Globus pallidus (tissue), 1 donor: ENCODE measurements around the gene GOLGA6L10.
"Not testable (repeated sequence)": the region's sequence is repeated elsewhere in the genome, so short reads cannot be mapped to it uniquely, and the experiment has no call there.

ENCODE experiments used
- DNase-seq: peaks from one replicate; pipeline ENCODE4 v3.0.0-alpha.2; 2015; ENCODE audit warnings: low spot score

Gene GOLGA6L10, protein sequence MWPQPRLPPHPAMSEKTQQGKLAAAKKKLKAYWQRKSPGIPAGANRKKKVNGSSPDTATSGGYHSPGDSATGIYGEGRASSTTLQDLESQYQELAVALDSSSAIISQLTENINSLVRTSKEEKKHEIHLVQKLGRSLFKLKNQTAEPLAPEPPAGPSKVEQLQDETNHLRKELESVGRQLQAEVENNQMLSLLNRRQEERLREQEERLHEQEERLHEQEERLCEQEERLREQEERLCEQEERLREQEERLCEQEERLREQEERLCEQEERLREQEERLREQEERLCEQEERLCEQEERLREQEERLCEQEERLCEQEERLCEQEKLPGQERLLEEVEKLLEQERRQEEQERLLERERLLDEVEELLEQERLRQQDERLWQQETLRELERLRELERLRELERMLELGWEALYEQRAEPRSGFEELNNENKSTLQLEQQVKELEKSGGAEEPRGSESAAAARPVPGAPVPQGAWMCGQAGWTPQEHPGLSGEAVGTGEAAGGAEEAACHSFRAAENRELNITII

GRCh38 chr15:82349375-82349774 is at the start of gene GOLGA6L10:
Gene GOLGA6L10 (minus strand): TSS chr15:82349475. CDS start chr15:82349375, 100 bp downstream.
- DNase-seq: not testable (repeated sequence)

DNA sequence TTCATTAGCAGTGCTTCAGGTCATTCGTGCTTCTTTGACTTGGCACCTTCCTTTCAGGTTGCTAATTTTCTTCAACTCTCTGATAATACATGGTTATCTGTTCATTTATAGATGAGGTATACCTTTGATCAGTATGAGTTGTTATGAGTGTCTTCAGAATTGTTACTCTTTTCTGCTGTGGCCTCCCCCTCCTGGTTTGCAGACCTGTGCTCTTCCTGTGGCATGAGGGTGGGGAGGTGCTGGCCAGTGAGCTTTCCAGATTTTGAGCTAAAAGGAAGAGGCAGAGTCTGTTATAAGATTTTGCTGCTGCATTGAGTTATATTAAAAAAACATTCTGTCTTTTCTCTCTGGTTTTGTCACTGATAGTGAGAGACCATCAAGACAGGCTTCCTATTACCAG is 49.5 kb upstream of the GOLGA6L10 start:
- no peak for DNase-seq

- DNase-seq: no peak
Measured at GRCh38 chr15:82397817-82398216, 48.5 kb upstream of the GOLGA6L10 start.

- not testable (repeated sequence) for DNase-seq
Measured at GRCh38 chr15:82395788-82396187, 46.5 kb upstream of the GOLGA6L10 start.

DNA sequence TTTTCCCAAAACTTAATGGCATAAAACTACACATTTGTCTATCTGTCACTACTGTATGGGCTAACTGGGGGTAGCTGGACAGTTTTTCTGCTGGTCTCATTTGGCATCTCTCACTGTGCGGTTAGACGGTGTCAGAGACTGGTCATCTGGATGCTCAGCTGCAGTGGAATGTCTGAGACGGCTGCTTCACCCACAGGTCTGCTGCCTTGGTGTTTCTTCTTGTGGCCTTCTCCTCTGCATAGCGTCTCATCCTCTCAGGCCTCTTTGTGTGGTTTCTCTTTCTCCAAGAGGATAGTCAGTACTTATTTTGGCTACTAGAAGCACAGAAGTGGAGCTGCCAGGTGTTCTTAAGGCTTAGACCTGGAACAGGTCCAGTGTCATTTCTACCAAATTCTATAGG is 44.4 kb upstream of the GOLGA6L10 start:
- DNase-seq: no peak

GRCh38 chr15:82392077-82392476 is 42.8 kb upstream of the GOLGA6L10 start:
- DNase-seq: not testable (repeated sequence)

DNA sequence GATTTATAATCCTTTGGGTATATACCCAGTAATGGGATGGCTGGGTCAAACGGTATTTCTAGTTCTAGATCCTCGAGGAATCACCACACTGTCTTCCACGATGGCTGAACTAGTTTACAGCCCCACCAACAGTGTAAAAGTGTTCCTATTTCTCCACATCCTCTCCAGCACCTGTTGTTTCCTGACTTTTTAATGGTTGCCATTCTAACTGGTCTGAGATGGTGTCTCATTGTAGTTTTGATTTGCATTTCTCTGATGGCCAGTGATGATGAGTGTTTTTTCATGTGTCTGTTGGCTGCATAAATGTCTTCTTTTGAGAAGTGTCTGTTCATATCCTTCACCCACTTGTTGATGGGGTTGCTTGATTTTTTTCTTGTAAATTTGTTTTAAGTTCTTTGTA is 40.9 kb upstream of the GOLGA6L10 start:
- DNase-seq: not testable (repeated sequence)

GRCh38 chr15:82387209-82387608 is 37.9 kb upstream of the GOLGA6L10 start:
- DNase-seq: not testable (repeated sequence)

DNA sequence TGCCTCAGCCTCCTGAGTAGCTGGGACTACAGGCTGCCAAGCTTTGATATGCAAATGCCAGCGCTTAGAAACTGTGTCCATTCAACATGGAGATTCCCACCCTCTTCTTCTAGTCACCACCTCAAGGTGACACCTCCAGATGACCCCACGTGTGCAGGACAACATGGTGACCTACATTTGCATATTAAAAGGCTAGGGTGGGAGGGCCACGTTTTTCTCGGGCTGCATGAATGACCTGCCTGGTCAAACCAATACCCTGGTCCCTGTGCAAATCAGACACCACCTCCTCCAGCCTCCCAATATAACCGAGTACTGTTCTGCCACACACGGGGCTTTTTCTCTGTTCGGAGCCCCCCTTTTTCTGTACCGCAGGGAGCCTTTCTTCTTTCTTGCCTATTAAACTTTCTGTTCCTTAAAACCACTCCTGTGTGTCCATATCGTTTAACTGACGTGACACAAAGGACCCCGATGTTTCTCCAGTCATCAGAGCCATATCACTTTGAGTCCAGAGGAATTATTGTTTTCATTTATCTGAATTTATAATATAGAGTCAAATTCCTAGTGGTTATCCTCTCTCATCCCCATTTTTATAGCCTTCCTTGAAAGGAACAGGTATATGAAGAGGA is 32.2 kb upstream of the GOLGA6L10 start:
- DNase-seq: not testable (repeated sequence)

DNA sequence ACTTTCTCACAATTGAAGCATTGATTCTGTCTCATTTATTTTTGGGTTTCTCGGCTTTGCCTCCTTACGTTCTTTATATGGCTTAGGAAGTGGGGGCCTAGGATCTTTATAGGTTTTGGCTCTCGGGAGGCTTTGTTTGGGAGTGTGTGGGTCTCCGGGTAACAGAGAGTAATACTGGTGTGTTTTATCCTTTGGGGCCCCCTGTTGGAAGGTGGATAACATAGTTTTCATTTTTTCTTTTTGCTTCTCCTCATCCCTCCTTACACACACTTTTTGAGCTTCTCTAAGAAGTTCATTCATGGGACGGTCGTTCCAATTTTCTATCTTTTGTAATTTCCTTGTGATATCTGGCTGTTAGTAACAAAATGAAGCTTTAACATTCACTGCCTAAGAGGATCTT is 30.3 kb upstream of the GOLGA6L10 start:
- DNase-seq: not testable (repeated sequence)

- not testable (repeated sequence) for DNase-seq
Measured at GRCh38 chr15:82373661-82374060, 24.4 kb upstream of the GOLGA6L10 start.

DNA sequence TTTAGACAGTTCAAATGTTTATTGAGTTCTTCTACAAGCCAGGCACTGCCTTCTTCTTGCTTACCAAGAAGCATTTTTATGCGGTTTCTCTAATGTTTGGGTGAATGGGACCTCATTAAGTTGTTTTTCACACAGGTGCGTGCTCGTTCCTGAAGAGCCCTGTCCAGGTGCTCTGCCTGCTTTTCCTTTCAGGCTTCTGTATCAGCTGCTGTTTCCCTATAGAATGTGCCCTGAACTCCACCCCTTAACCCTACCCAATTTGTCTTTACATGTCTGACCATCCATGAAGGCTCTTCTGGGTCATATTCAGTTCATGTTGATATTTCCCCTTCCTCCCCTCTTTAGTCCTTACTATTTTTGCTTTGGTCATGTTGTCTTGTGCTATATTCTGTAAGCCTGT is 22.4 kb upstream of the GOLGA6L10 start:
- DNase-seq: no peak

GRCh38 chr15:82367790-82368189 is 18.5 kb upstream of the GOLGA6L10 start:
- not testable (repeated sequence) for DNase-seq

DNA sequence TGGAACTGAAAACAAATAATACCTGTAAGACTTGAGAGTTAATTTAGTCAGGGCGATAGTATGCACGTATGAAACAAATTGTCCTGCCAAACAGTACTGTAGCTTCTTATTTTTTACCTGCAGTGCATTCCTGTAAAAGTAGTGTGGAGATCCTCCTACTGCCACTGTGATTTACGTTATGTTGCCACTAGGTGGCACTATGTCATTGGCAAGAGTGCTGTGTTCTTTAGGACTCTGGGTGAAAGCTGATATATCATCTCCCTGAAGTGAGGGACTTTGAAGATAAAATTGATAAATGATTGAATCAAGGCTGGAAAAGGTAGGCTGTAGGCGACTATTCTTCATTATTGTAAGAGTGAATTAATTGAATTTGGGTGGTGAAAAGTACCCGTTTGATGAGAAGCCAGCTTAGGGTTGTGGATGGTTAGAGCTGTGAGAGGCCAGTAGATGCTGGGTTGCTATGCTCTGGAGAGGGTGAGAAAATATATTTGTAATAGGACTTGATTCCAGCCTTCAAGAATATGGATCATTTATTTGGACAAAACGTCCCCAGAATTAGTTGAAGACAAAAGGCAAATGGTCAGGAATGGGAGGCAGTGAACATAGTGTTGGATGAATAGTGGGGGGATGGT is 16.5 kb upstream of the GOLGA6L10 start:
- DNase-seq: not testable (repeated sequence)

DNA sequence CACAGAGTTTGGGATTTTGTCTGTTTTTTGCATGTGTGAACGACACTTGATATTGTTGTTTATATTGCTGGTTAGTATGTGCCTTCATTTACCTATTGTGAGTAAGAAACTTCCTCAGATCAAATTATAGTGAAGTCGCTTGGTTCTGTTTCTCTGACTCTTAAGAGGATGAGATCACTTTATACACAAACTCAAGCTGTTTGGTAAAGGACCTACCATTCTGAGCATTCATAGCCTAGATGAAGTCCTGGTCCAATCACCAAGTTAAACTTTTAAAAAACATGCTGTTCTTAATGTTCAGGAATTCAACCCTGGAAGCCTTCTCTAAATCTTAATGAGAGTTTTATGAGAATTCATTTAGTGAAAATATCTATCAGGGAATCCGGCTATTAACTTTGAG is 15.3 kb upstream of the GOLGA6L10 start:
- not testable (repeated sequence) for DNase-seq

- not testable (repeated sequence) for DNase-seq
Measured at GRCh38 chr15:82362790-82363189, 13.5 kb upstream of the GOLGA6L10 start.

DNA sequence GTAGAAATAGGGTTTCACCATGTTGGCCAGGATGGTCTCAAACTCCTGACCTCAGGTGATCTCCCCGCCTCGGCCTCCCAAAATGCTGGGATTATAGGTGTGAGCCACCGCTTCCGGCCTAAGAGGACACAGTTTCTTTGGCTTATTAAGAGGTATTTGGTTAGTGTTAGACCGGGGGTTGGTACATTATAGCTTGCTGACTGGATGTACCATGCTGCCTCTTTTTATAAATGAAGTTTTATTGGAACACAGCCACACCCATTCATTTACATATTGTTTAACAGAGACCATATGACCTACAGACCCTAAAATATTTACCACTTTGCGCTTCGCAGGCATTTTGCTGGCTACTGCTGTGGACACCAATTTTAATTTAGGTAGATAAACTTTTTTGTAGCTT is 11.3 kb upstream of the GOLGA6L10 start:
- DNase-seq: not testable (repeated sequence)

DNA sequence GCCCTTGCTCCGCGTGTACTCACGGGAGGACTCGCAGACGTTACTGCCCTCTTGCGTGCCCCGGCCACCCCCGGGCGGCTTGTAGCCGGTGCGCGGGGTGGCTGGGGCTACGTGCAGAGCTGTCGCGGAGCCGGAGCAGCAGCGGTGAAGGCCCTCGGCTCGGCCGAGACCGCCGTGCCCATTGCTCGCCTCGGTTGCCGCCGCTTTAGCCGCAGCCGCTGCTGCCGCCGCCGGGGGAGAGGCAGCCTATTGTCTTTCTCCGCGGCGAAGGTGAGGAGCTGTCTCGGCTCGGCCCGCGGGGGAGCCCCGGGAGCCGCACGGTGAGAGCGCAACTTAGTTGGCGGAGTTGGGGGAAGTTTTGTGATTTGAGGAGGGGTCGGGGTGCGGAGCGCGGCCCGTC is 5.8 kb upstream of the GOLGA6L10 start:
- DNase-seq: not testable (repeated sequence)

DNA sequence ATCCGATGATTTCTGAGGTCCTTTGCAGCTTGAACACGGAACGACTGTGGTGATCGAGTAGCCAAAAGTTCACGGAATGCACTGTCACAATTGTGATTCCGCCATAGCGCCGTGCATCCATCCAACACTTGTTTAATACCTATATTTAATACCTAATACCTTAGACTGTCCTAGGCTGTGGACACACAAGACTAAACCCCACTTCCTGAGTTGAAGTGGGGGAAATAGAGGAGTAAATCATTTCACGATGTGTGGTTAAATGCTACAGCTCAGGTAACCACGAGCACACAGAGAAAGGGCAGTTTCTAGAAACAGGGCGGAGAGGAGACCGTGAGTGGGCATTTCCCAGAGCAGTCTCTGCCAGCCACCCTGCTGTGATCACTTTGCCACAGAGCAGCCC is 5.3 kb upstream of the GOLGA6L10 start:
- DNase-seq: not testable (repeated sequence)

DNA sequence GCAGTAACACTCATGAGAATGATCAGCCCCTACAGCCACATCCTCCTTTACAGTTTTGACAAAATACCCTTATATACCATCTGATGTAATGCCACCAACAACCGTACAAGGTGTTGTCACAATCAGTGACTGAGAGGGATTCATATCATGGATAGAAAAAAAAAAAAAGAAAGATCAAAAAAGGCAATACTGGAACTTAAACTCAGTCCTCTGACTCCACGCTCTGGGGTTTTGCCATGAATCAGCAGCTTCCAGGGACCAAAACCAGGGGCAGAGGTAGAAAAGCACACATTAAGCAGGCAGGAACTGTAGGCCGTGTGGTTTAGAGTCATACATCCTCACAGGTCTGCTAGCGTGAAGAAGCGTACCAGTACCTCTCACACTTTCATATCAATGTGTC is 1.6 kb downstream of the GOLGA6L10 start:
- not testable (repeated sequence) for DNase-seq

DNA sequence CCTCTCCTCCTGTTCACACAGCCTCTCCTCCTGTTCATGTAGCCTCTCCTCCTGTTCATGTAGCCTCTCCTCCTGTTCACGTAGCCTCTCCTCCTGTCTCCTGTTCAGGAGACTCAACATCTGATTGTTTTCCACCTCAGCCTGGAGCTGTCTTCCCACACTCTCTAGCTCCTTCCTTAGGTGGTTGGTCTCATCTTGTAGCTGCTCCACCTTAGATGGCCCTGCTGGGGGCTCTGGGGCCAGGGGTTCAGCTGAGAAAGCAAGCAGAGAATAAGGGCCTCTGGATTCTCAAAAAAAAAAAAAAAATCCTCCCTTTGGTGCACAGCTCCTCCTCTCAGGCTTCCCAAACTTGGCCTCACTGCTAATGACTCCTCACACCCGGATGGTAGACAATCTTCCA is 4.1 kb downstream of the GOLGA6L10 start:
- DNase-seq: not testable (repeated sequence)

DNA sequence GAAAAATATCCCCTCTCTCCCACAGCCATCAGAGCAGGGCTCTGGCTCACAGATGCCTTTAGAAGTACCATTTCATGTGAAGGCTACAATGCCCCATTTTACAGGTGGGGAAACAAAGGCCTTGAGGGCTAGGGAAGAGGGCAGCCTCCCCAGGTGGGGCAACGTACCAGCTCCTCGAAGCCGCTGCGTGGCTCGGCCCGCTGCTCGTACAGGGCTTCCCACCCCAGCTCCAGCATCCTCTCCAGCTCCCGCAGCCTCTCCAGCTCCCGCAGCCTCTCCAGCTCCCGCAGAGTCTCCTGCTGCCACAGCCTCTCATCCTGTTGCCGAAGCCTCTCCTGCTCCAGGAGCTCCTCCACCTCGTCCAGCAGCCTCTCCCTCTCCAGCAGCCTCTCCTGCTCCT is 4.9 kb downstream of the GOLGA6L10 start:
- not testable (repeated sequence) for DNase-seq

DNA sequence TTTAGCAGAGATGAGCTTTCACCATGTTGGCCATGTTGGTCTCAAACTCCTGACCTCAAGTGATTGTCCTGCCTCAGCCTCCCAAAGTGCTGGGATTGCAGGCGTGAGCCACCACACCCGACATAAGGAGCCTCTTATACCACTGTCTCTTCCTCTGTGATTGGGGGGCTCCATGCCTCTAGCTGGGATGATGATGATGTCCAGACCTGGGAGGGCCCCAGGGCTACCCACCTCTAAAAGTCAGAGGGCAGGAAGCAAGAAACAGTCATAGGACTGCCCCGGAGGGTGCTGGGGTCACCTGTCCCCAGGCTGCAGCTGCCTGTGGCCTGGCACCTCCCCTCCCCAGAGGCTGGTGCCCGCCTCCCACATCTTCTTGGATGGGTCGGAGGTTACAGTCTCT is 5.4 kb downstream of the GOLGA6L10 start:
- not testable (repeated sequence) for DNase-seq
